GM19463 (cell line): ENCODE results near the gene SLC49A4.
A peak's percentile ranks its signal among the peaks of the same experiment; 100 is the strongest.

Experiments used
- ATAC-seq: cut with Tn5 transposase; IDR thresholded peaks from one replicate; pipeline ENCODE4 v1.9.1; 2021; ENCODE audit warnings: mild to moderate bottlenecking, moderate library complexity; ENCODE audit not compliant: unreplicated experiment

SLC49A4 gene

DNA sequence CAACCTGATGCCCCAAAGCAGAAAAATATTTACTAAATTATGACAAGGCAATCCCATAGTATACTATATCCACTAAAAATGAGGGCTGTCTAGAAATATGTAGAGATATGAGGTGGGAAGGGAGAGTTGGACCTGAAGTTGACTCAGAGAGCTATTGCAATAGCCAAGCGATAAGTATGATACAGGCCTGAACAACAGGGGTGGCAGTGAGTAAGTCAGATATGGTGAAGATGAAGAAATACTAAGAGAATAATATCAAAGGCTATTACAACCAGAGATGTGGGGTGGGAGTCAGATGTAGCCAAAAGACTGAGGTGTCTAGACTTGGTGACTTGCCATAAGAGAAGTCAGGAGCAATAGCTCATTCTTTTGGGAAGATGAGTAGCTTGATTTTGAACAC lies 10.4 kb upstream of the SLC49A4 start:
- no peak for ATAC-seq

DNA sequence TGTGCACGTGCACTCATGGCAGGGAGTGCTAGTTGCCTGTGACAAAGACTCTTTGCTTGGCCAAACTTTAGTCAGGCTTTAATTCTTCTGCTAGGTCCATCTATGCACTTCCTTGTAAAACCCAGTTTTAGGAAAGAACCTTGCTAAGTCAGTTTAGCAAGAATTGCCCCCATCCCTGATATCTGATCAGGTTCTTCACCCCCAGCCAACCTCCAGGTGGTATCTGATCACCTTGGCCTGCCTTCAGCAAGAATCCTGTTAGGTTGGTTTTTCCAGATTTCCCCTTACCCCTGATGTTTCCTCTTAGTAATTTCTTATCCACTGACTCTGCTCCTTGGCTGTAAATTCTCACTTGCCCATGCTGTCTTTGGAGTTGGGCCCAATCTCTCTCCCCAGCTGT lies 9.6 kb upstream of the SLC49A4 start:
- no peak for ATAC-seq

DNA sequence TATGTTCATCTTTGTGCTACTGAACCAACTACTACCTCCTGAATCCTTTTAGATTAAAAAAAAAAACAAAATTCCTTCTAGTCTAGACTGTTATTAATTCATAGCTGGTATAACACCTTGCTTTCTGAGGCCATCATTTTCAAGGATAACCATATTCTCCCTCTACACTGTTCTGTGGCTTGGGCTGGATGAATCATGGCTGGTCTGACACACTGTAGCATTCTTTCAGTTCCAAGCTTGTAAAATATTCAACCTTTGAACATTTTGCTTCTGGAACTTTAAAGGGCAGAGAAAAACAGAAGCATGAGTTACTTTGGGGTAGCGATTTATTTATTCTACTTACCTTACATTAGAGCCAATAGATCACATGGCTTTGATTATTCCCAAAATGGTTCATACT lies 8.8 kb upstream of the SLC49A4 start:
- ATAC-seq = no peak

GRCh38 chr3:122787872-122788271 lies 7.0 kb upstream of the SLC49A4 start:
- ATAC-seq = no peak

DNA sequence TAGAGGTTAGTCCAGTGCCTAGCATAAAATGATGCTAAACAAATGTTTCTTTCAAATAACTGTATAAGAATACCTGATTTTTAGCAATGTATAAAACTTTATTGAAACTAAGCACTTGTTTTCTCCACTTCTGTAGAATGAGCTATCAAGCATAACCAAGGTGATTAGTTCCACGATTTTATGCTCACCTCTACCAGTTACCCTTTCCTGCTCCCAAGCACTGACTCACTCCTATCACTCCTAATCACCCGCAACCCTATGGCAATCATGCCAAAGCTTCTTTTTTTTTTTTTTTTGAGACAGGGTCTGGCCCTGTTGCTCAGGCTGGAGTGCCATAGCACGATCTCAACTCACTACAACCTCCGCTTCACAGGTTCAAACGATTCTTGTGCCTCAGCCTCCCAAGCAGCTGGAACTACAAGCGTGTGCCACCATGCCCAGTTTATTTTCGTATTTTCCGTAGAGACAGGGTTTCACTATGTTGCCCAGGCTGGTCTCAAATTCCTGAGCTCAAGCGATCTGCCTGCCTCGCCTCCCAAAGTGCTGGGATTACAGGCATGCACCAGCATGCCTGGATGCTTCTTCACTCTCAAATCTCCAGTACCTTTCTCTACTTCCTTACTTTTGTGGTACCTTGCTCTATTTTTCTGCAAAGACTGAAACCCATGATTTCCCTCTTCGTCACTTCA lies 5.1 kb upstream of the SLC49A4 start:
- ATAC-seq = no peak

- peak; percentile 53 for ATAC-seq
Observed at GRCh38 chr3:122793568-122794416, 1.1 kb upstream of the SLC49A4 start, which contains the start of gene HSPBAP1. TSS of gene HSPBAP1 (minus strand) at chr3:122793831. CDS start at chr3:122793680, 151 bp downstream.

DNA sequence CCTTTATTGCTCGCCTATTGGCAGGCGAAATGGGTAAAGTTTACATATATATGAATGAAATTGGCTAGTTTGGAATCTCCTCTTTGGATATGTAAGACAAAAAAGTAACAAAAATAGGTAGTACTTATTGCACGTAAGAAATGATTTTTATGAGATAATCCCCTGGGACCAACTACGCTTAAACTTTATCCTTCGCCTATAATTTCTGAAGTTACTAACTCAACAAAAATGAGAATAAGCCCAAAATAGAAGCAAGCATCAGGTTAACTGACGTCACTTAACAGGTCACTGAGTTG lies 438 bp upstream of the SLC49A4 start:
- no peak for ATAC-seq

GRCh38 chr3:122795674-122796195 lies 866 bp downstream of the SLC49A4 start:
- ATAC-seq = no peak

- ATAC-seq = no peak
Observed at GRCh38 chr3:122797291-122797690, 2.4 kb downstream of the SLC49A4 start.

GRCh38 chr3:122799322-122799721 lies 4.5 kb downstream of the SLC49A4 start:
- ATAC-seq = no peak

DNA sequence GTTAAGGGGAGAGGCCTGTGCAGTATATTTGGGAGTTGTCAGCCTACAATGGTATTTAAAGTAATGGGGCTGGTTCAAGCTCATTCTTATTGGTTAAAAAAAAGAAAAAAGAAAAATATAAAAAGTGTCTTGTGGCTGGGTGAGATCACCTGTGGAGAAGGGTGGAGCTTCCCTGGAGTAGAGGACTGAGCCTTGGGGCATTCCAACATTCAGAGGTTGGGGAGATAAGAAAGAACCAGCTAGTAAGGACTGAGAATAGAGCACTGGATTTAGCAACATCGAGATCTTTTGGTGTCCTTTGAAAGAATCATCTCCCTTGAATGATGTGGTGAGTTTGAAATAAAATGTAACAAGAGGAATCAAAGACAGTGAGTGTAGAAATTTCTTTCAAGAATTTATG lies 5.2 kb downstream of the SLC49A4 start:
- no peak for ATAC-seq

DNA sequence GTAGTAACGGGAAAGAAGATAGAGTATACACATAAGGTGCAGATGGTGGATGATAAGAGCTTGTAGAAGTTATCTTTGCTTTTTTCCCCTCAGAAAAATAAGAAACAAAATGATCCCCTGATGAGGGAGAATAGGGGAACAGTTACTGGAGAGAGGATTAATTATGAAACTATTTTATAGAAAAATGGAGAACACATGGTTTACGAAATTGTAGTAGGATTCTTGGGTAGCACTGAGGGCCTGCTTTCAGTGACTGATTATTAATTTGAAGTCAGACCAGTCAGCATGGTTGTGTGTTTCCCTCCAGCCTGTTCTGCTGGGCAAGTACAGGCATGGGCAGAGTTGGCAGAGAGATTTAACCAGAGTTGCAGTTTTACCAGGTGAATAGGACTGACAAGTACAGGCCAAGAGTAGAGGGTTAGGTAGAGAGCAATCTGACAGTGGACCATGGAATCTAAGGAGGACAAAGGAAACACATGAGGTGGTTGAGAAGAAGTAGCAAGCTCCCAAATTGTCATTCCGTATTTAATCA lies 5.9 kb downstream of the SLC49A4 start:
- no peak for ATAC-seq

GRCh38 chr3:122802323-122802722 lies 7.5 kb downstream of the SLC49A4 start:
- no peak for ATAC-seq

DNA sequence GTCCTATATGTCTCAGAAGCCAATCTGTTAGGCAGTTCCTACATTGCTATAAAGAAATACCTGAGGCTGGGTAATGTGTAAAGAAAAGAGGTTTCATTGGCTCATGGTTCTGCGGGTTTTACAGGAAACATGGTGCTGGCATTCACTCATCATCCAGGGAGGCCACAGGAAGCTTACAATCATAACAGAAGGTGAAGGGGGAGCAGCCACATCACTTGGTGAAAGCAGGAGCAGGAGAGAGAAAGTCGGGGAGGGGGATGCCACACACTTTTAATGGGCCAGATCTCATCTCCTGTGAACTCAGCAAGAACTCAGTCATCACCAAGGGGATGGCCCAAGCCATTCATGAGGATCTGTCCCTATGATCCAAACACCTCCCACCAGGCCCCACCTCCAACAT lies 9.1 kb downstream of the SLC49A4 start:
- ATAC-seq = no peak

- no peak for ATAC-seq
Observed at GRCh38 chr3:122810734-122811133, 15.9 kb downstream of the SLC49A4 start.

- ATAC-seq = no peak
Observed at GRCh38 chr3:122816587-122816986, 21.7 kb downstream of the SLC49A4 start.

GRCh38 chr3:122824465-122825381 lies 29.9 kb downstream of the SLC49A4 start:
- no peak for ATAC-seq

- ATAC-seq = no peak
Observed at GRCh38 chr3:122825460-122825859, 30.6 kb downstream of the SLC49A4 start.

DNA sequence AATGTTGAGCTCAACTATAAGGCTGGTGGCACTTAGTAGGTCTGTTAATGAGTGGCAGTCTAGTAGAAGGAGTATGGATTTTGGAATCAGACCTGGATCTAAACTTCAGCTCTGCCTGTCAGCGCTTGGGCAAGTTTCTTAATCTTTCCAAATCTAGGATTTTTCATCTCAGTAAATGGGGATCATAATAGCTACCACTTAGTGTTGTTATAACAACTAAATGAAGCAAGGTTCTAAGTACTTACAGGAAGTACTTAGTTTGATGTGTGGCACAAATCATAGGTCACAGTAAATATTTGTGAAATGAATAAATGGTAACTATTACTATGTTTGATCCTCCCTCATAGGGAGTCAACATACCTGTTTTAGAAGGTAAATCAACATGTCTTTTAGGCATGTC lies 31.4 kb downstream of the SLC49A4 start:
- no peak for ATAC-seq

DNA sequence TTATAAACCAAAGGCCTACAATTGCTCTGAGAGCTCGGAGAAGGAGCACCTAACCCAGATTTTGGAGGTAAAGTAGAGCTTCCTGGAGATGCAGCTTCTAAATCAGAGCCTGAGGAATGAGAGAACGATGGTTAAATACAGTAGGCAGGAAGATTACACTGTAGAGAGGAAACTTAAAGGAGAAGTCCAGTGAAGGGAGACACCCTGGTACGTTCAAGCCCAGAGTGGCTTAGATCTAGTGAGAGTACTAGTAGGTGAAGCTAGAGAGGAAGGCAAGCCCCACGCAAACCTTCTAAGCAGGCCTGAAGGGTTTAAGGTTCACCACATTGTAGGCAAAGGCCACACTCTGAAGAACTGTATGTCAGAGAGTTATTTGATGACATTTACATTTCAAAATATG lies 33.4 kb downstream of the SLC49A4 start:
- no peak for ATAC-seq

GRCh38 chr3:122835590-122835989 lies 40.7 kb downstream of the SLC49A4 start:
- ATAC-seq = no peak
